ENCODE data around the gene TMTC1.
"Not testable (repeated sequence)": the region's sequence is repeated elsewhere in the genome, so short reads cannot be mapped to it uniquely, and the experiment has no call there.

The TMTC1 gene

DNA sequence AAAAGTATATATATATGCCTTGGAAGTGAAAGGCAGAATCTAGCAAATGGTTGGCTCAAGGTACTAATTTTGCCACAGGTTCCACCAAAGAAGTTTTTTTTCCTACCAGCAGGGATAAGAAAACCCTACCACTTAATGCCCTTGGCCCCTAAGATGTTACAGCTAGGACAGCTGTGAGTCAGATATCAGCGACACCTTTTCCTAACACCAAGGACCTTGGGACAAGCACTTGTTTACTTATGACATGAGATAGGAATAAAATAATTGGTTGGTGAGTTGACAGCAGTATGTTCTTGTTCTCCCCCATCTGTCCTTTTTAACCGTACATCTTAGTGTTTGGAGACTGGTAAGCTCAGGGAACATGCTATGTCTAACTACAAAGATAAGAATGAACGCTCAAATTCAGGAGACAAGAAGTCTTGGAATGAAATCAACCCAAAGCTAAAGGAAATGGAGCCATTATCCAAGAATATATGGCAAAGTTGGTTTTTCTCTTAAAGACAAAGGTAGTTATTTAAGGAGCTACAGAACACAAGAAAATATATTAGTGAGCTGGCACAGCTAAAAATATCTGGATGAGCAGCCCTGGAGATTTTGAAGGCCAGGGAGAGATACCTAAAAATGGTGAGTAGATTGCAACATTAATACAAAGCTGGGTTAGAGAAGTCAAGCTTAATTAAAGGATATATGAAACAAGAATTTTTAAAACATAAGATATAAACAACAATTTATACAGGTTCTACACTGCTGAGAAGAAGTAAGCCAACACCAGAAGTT lies 126.8 kb downstream of the TMTC1 start:
- no peak for DNase-seq

GRCh38 chr12:29655861-29656260 lies 127.9 kb downstream of the TMTC1 start:
- no peak for DNase-seq

DNA sequence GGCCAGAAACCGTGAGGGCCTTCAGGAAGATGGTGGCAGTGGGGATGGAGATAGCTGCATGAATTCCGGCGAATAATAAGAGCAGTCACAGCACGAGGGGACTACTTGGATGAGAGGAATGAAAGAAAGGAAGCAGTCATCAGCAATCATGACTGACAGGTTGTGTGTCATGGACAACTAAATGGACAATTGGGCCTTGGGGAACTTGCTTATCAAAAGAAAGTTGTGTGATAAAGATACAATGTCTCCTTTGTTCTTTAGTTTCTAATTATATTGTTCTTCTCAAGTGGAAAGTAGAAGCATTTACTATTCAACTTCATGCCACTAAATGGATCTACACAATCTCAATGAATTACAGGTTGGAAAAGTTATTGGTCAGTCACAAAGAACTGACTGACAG lies 130.5 kb downstream of the TMTC1 start:
- no peak for DNase-seq

DNA sequence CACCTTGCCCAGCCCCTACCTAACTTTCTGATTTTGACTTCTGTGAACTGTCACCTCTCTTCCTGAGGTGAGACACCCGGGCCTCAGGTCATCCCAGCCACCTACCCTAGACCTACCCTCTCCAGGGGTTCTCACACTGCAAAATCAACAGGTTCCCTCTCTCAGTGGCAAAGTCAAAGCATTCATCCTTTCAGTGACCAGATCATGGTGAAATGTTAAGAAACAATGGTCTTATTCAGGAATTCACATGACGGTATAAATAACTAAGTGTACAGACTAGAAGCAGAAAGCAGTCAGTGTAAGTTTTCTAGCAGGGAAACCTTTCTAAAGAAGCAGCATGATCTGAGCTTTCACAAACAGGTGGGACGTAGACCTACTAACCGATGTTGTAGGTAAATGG lies 133.4 kb downstream of the TMTC1 start:
- DNase-seq = no peak

GRCh38 chr12:29649722-29650121 lies 134.0 kb downstream of the TMTC1 start:
- DNase-seq = no peak

GRCh38 chr12:29644536-29645162 lies 139.1 kb downstream of the TMTC1 start:
- DNase-seq = no peak

DNA sequence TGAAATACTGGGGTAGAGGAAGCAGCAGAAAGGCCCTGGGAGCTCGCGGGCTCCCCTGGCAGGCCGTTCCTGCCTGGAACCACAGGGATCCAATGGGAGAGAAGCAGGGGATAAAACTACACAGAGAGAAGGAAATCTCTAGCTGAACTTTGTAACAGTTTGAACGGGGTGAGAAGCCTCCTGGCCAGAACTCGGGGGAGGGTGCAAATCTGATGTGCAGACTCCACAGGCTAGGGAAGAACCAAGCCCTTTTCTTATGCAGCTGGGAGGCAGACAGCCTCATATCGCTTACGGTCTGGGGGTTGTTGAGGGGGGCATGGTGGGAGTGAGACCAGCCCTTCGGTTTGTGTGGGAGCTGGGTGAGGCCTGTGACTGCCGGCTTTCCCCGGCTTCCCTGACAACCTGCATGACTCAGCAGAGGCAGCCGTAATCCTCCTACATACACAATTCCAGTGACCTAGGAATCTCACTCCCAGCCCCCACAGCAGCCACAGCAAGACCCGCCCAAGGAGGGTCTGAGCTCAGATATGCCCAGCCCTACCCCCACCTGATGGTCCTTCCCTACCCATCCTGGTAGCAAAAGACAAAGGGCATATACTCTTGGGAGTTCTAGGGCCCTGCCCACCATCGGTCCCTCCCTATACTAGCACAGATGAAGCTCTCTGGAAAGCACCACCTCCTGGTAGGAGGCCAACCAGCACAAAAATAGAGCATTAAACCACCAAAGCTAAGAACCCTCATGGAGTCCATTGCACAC lies 143.0 kb downstream of the TMTC1 start:
- DNase-seq = no peak

DNA sequence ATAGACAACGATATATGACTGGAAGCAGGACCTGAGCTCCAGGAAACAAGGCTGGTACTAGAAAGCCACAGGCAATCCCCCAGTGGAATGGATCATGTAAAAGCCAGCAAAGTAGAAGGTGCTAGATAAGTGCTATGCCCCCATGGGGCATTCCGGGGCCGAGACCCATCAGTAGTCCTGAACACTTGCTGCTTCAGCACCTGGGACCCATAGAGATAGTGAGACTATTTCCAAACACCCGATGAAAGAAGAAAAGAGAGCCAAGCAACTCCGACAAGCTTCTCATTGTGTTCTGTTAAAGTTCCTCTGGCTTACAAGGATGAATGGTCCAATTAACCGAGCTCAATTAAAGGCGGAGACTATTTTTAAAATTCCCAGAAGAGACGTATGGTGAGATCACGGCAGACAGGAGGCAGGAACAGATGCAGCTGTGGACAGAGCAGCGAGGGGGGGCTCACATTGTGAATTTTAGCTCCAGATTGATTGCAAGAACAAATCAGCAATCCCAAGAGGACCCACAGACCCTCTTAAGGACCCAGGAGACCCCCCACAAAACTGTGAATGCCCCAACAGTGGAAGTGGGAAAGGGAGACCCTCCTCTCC lies 143.7 kb downstream of the TMTC1 start:
- no peak for DNase-seq

- DNase-seq = no peak
Measured at GRCh38 chr12:29638528-29638927, 145.2 kb downstream of the TMTC1 start.

DNA sequence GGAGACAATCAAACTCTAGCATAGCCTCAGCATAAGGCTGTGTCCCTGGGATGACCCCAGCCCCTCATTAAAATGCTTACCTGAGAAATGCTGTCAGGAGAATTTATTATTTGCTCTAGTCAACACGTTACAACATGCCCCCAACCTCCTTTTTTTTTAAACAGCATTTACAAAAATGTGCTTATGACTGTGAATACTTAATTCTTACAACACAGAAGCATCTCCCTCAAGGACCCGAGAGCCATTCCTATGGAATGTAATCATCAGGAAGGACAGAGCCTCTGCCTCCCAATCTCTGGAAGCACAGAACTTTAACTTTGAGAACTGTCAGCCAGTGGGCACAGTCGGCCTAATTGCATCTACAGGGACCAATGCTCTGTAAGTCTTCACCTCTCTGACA lies 149.7 kb downstream of the TMTC1 start:
- DNase-seq = no peak

DNA sequence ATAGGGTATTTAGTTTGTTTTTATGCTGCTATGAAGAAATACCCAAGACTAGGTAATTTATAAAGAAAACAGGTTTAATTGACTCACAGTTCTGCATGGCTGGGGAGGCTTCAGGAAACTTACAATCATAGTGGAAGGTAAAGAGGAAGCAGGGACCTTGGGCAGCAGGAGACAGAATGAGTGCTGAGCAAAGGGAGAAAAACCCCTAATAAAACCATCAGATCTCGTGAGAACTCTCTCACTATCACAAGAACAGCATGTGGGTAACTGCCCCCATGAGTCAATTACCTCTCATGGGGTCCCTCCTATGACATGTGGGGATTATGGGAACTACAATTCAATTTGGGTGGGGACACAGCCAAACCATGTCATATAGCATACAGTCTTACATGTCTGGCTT lies 153.6 kb downstream of the TMTC1 start:
- DNase-seq = not testable (repeated sequence)

DNA sequence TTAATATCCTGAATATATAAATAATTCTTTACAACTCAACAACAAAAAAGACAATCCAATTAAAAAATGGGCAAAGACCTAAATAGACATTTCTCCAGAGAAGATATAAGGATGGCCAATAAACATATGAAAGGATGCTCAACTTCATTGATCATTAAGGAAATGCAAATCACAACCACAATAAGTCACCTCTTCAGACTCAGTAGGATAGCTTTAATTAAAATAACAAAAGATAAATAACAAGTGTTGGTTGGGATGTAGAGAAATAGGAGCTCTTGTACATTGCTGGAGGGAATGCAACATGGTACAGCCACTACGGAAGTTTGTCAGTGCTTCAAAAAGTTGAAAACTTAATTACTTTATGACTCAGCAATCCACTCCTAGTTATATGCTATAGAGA lies 156.5 kb downstream of the TMTC1 start:
- no peak for DNase-seq

DNA sequence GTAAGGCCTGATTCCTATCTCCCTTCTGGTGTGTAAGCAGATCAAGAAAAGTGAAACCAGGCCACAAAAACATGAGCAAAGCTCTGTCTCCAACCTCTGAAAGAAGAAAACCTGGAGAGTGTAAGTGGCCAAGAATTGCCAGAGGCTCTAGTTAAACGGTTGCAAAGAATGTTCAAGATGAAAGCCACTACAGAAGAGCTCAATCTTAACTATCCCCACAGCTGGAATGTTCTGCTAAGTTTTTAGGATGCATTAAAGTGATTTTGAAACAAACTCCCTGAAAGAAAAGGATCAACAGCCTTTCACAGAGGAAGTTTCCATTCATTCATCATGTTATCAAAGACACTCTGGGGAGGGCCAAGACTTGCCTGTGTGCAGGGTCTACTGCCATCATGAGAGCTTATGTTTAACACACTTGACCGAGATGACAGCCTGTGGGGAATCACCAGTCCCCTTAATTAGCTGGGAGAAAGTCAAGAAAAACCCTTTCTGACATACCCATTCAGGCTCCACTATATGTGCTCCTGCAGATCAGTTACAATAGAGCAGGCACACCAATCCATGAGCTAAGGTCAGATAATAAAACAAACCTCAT lies 158.3 kb downstream of the TMTC1 start:
- DNase-seq = no peak

- no peak for DNase-seq
Measured at GRCh38 chr12:29622251-29622650, 161.5 kb downstream of the TMTC1 start.

- DNase-seq = no peak
Measured at GRCh38 chr12:29620030-29620429, 163.7 kb downstream of the TMTC1 start.

- DNase-seq = no peak
Measured at GRCh38 chr12:29617407-29617803, 166.3 kb downstream of the TMTC1 start.

GRCh38 chr12:29616664-29617406 lies 166.9 kb downstream of the TMTC1 start:
- DNase-seq = no peak

DNA sequence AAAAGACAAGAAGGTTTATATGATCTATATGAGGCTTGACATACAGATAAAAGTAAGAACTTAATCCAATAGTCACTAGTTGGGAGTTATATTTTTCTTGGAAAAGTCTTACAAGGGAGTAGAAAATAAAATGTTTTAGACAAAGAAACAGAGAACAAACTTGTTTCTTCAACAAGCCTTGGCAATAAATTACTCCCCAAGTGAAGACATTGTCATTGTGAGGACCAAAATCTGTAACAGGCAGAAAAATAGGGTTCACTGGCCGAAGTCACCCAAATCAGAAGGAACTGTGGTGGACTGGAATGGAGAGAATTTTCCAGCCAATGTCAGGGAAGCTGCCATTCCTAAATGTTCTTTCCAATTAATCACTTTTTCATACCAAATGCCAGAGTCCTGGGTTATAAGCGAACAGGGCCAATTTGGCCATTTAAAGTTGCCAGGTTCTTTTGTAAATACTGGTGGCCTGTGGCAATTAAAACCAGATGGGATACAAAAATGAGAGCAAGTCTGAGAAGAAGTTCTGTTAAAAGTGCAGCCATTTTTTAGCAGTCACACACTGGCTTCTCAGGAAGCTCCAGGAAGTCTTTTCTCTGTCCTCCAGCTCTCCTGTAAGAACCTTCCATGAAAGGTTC lies 168.9 kb downstream of the TMTC1 start:
- DNase-seq = no peak

- no peak for DNase-seq
Measured at GRCh38 chr12:29612912-29613311, 170.8 kb downstream of the TMTC1 start.

GRCh38 chr12:29611906-29612305 lies 171.8 kb downstream of the TMTC1 start:
- DNase-seq = no peak

DNA sequence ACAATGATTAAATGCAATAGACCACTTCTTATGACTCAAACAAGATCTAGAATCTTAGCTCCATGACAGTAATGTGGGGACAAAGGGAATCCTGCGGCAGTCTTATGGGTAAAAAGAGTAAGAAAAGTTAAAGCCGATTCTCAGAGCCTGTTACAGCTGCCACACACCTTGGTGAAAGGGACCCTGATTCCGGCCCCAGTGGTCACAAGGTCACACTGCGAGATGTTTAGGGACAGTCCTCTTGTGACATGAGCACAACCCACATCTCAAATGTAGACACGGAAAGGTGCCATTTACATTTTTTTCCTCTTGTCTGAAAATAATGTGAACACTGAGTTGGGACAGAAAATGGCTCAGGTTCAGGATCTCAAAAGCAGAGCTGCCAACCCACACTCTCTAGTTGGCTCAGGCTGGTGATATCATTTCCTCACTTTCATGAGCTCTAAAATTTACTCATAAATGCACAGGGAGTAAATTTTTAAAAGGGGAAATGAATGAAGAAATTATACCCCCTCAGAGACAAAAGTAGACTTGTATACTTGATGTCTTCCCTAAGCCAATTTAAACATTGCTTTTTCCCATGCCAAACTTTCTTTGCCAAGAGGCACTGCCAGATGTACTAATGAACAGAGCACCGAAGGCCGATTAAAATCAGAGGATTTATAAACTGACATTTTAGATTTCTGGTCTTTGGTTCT lies 173.1 kb downstream of the TMTC1 start:
- no peak for DNase-seq

Measured in NCI-H2107 (cell line).